Activated CD4-positive, alpha-beta T cell treated with anti-CD3 and anti-CD28 coated beads, Interleukin-2, amount 50 U/mL, for 4 hours (primary cell): Measurements from ENCODE around the gene TRIM75.
"Not testable (repeated sequence)": the region's sequence is repeated elsewhere in the genome, so short reads cannot be mapped to it uniquely, and the experiment has no call there.

Source experiments
- DNase-seq, 2 experiments: peaks; one replicate each; pipeline ENCODE4 v3.0.0-alpha.2; 2020

The TRIM75 gene

GRCh38 chr4:165053645-165054044 is at the start of gene TRIM75:
TRIM75 (plus strand) TSS chr4:165053866; CDS start chr4:165059148, 5,282 bp downstream.
- DNase-seq = no peak

GRCh38 chr4:165005352-165005925 is 48.2 kb upstream of the TRIM75 start:
- DNase-seq = no peak

GRCh38 chr4:165006456-165006855 is 47.2 kb upstream of the TRIM75 start:
- no peak for DNase-seq

GRCh38 chr4:165006886-165007285 is 46.8 kb upstream of the TRIM75 start:
- no peak for DNase-seq

- DNase-seq = no peak
These were observed 44.0 kb upstream of the TRIM75 start for GRCh38 chr4:165009493-165010227.

- DNase-seq = no peak
These were observed 43.2 kb upstream of the TRIM75 start for GRCh38 chr4:165010487-165010886.

GRCh38 chr4:165010991-165011390 is 42.7 kb upstream of the TRIM75 start:
- no peak for DNase-seq

GRCh38 chr4:165011403-165011802 is 42.3 kb upstream of the TRIM75 start:
- no peak for DNase-seq

- no peak for DNase-seq
These were observed 40.0 kb upstream of the TRIM75 start for GRCh38 chr4:165013691-165014090.

- DNase-seq = no peak
These were observed 36.7 kb upstream of the TRIM75 start for GRCh38 chr4:165016971-165017370.

GRCh38 chr4:165019995-165020394 is 33.7 kb upstream of the TRIM75 start:
- not testable (repeated sequence) for DNase-seq

GRCh38 chr4:165025782-165026181 is 27.9 kb upstream of the TRIM75 start:
- not testable (repeated sequence) for DNase-seq

GRCh38 chr4:165027762-165028402 is 25.8 kb upstream of the TRIM75 start:
- DNase-seq = no peak

- no peak for DNase-seq
These were observed 22.0 kb upstream of the TRIM75 start, which contains the start of gene TRIM60 for GRCh38 chr4:165031436-165032211. TRIM60 (plus strand) TSS chr4:165031999; CDS start chr4:165040073, 8,074 bp downstream.

- DNase-seq = no peak
These were observed 5.5 kb upstream of the TRIM75 start for GRCh38 chr4:165048170-165048569.

- DNase-seq = no peak
These were observed 1.0 kb upstream of the TRIM75 start for GRCh38 chr4:165052627-165053026.

- no peak for DNase-seq
These were observed 1.9 kb downstream of the TRIM75 start for GRCh38 chr4:165055601-165056000.

- DNase-seq = no peak
These were observed 5.0 kb downstream of the TRIM75 start for GRCh38 chr4:165058666-165059065.

GRCh38 chr4:165059386-165059785 is 5.7 kb downstream of the TRIM75 start:
- DNase-seq = no peak

- DNase-seq = no peak
These were observed 7.3 kb downstream of the TRIM75 start for GRCh38 chr4:165060938-165061337.

- no peak for DNase-seq
These were observed 16.9 kb downstream of the TRIM75 start for GRCh38 chr4:165070560-165070959.

- DNase-seq = not testable (repeated sequence)
These were observed 19.7 kb downstream of the TRIM75 start for GRCh38 chr4:165073346-165073745.

- DNase-seq = no peak
These were observed 23.4 kb downstream of the TRIM75 start for GRCh38 chr4:165077034-165077578.
